ENCODE data around the gene TINAGL1.
A peak's percentile ranks its signal among the peaks of the same experiment; 100 is the strongest.

The TINAGL1 gene

GRCh38 chr1:31576201-31576669, at the start of gene TINAGL1:
Gene TINAGL1, plus strand, starts transcription at chr1:31576515. Its CDS starts 634 bp downstream, at chr1:31577149.
- Histone ChIP-seq H3K4me3 (peak within 1 kb of the TSS; percentile 66), H3K9me3 (no peaks in the 10 kb centered on the region), H3K4me1 (peaks cover 83% of the 10 kb centered on the region), H3K9ac (peak within 1 kb of the TSS; percentile 73), H3K4me2 (peak within 1 kb of the TSS; percentile 99), H3K27me3 (no peaks in the 10 kb centered on the region), H3K36me3 (no peaks in the 10 kb centered on the region), H3K27ac (peak within 1 kb of the TSS; percentile 75), H4K20me1 (no peaks in the 10 kb centered on the region)
- no peak for TF ChIP-seq Cebpa-rat (IDR thresholded peaks at IDR 0.05)

DNA sequence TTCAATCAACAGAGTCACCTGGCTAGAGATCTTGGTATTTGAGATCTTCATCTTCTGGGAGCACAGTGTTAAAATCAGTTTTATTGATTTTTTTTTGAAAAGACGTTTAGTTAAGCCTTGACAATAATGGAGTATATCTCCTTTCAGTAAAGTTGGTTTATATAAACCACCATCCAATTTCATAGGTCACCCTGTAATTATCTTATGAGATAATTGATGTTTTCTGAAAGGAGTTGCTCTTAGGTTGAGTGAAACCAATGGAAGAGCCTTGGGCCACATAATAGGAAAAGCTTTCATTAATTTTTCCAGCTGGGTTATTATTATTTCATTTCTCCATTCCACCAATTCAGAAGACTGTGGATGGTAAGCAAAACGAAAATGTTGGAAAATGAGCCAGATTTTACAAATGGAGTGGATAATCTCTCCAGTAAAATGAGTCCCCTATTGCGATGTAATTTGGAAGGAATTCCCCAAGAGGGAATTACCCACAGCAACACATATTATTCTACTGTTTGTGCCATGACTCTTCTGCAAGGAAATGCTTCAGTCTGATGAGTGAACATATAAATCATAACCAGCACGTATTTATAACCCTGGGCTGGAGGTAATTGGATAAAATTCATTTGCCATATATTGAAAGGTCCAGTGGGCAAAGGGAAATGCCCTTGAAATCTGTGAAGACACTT, 46.2 kb upstream of the TINAGL1 start:
- no peak overlapping the region for H3K27ac ChIP-seq
- no peak overlapping the region for H3K4me3 ChIP-seq
- no peaks in the 10 kb centered on the region for H3K9me3 ChIP-seq
- no peak overlapping the region for H3K9ac ChIP-seq
- H3K4me1 ChIP-seq = peaks cover 8% of the 10 kb centered on the region
- H3K36me3 ChIP-seq = no peaks in the 10 kb centered on the region
- peaks cover 2% of the 10 kb centered on the region; the same call in 1 of the 2 replicates for H4K20me1 ChIP-seq
- no peak for TF ChIP-seq Cebpa-rat (IDR thresholded peaks at IDR 0.05)
- H3K4me2 ChIP-seq = no peak overlapping the region
- no peaks in the 10 kb centered on the region; the same call in 1 of the 2 replicates for H3K27me3 ChIP-seq

DNA sequence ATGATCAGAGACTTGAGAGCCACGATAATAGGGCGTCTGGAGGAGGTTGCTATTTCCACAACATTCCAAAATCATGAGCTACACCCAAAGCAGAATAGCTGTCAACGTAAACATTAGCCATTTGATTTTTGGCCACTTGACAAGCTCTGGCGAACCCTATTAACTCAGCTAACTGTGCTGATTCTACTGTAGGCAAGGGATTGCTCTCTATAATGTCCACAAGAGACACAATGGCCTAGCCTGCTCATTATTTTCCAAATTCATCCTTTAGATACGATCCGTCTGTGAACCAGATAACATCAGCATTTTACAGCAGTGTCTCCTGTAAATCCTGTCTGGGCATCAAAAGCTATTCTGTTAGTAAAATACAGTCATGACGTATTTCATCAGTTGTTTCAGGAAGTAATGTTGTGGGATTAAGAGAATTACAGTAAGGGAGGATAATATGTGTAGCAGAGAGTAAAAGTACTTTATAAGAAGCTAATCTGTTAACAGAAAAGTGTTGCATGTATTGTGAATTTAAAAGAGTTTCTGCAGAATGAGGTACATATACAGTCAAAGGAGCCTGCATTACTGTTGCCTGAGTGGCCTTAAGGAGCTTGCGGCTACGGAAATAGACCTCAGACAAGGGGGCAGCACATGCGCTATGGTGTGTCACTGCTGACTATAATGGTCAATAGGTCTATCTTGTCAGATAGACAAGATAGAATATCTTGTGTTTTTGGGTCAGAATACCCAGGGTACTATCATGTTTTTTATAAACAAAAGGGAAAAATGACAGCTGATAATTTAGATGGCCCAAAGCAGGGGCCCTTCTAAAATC, 44.9 kb upstream of the TINAGL1 start:
- Histone ChIP-seq H3K36me3 (no peaks in the 10 kb centered on the region), H3K4me3 (no peak overlapping the region), H3K4me1 (peaks cover 20% of the 10 kb centered on the region), H3K9ac (no peak overlapping the region), H3K9me3 (no peaks in the 10 kb centered on the region), H4K20me1 (peaks cover 8% of the 10 kb centered on the region; the same call in 1 of the 2 replicates), H3K27me3 (peaks cover 4% of the 10 kb centered on the region; the same call in 1 of the 2 replicates), H3K27ac (no peak overlapping the region), H3K4me2 (no peak overlapping the region)
- no peak for TF ChIP-seq Cebpa-rat (IDR thresholded peaks at IDR 0.05)

GRCh38 chr1:31532173-31532572, 44.1 kb upstream of the TINAGL1 start:
- no peak for TF ChIP-seq Cebpa-rat (IDR thresholded peaks at IDR 0.05)
- peaks cover 23% of the 10 kb centered on the region for H3K4me1 ChIP-seq
- no peak overlapping the region for H3K4me3 ChIP-seq
- no peak overlapping the region for H3K9ac ChIP-seq
- H3K27ac ChIP-seq = no peak overlapping the region
- peaks cover 4% of the 10 kb centered on the region; the same call in 1 of the 2 replicates for H3K27me3 ChIP-seq
- peaks cover 8% of the 10 kb centered on the region; the same call in 1 of the 2 replicates for H4K20me1 ChIP-seq
- no peaks in the 10 kb centered on the region for H3K36me3 ChIP-seq
- no peaks in the 10 kb centered on the region for H3K9me3 ChIP-seq
- no peak overlapping the region for H3K4me2 ChIP-seq

GRCh38 chr1:31535561-31535960, 40.8 kb upstream of the TINAGL1 start:
- no peak for TF ChIP-seq Cebpa-rat (IDR thresholded peaks at IDR 0.05)
- H3K9me3 ChIP-seq = no peaks in the 10 kb centered on the region
- H3K27me3 ChIP-seq = peaks cover 4% of the 10 kb centered on the region; the same call in 1 of the 2 replicates
- no peak overlapping the region for H3K27ac ChIP-seq
- H3K4me2 ChIP-seq = peak overlapping the region; percentile 75
- H3K4me3 ChIP-seq = no peak overlapping the region
- H3K9ac ChIP-seq = no peak overlapping the region
- H3K36me3 ChIP-seq = no peaks in the 10 kb centered on the region
- H3K4me1 ChIP-seq = peaks cover 23% of the 10 kb centered on the region
- peaks cover 8% of the 10 kb centered on the region; the same call in 1 of the 2 replicates for H4K20me1 ChIP-seq

DNA sequence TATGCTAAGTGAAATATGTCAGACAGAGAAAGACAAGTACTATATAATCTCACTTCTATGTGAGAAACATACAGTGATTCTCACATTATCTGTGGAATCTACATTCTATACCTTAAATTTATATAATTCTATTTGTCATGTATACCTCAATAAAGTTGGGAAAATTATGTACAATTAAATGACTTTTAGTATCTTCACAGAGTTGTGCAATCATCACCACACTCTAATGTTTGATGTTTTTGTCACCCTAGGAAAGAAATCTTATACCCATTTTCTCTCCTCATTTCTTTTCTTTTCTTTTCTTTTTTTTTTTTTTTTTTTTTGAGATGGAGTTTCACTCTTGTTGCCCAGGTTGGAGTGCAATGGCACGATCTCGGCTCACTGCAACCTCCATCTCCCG, 37.0 kb upstream of the TINAGL1 start:
- peaks cover 8% of the 10 kb centered on the region; the same call in 1 of the 2 replicates for H4K20me1 ChIP-seq
- H3K4me3 ChIP-seq = no peak overlapping the region
- H3K27me3 ChIP-seq = peaks cover 4% of the 10 kb centered on the region; the same call in 1 of the 2 replicates
- H3K4me2 ChIP-seq = no peak overlapping the region
- H3K36me3 ChIP-seq = peaks cover 12% of the 10 kb centered on the region; the same call in 1 of the 2 replicates
- H3K9me3 ChIP-seq = peaks cover 35% of the 10 kb centered on the region
- no peak for TF ChIP-seq Cebpa-rat (IDR thresholded peaks at IDR 0.05)
- peaks cover 23% of the 10 kb centered on the region for H3K4me1 ChIP-seq
- H3K27ac ChIP-seq = no peak overlapping the region
- no peak overlapping the region for H3K9ac ChIP-seq

DNA sequence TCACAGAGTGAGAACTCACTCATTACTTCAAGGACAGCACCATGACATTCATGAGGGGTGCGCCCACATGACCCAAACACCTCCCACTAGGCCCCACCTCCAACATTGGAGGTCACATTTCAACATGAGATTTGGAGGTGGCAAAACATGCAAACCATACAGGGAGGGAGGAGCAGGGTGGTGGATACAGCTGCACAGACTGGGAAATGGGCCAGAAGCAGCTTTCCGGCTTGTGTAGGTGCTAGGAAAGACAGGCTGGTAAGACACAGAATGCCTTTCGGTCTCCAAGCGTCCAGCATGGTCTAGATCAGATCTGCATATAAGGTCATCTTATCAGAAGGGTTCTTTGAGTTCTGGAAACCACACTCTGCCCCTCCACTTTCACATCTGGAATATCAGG, 35.1 kb upstream of the TINAGL1 start:
- no peak overlapping the region for H3K27ac ChIP-seq
- no peak overlapping the region for H3K9ac ChIP-seq
- H3K27me3 ChIP-seq = no peaks in the 10 kb centered on the region
- no peak overlapping the region for H3K4me2 ChIP-seq
- H3K9me3 ChIP-seq = peaks cover 35% of the 10 kb centered on the region
- TF ChIP-seq Cebpa-rat (IDR thresholded peaks at IDR 0.05) = no peak
- H3K4me1 ChIP-seq = peaks cover 5% of the 10 kb centered on the region
- no peaks in the 10 kb centered on the region for H4K20me1 ChIP-seq
- H3K4me3 ChIP-seq = no peak overlapping the region
- peaks cover 12% of the 10 kb centered on the region; the same call in 1 of the 2 replicates for H3K36me3 ChIP-seq

GRCh38 chr1:31545927-31546540, 30.3 kb upstream of the TINAGL1 start:
- H3K27ac ChIP-seq = no peak overlapping the region
- TF ChIP-seq Cebpa-rat (IDR thresholded peaks at IDR 0.05) = no peak
- no peaks in the 10 kb centered on the region for H3K27me3 ChIP-seq
- H4K20me1 ChIP-seq = no peaks in the 10 kb centered on the region
- peaks cover 9% of the 10 kb centered on the region; the same call in 1 of the 2 replicates for H3K36me3 ChIP-seq
- no peak overlapping the region for H3K9ac ChIP-seq
- H3K4me2 ChIP-seq = no peak overlapping the region
- peaks cover 33% of the 10 kb centered on the region for H3K9me3 ChIP-seq
- peaks cover 24% of the 10 kb centered on the region for H3K4me1 ChIP-seq
- H3K4me3 ChIP-seq = no peak overlapping the region

- Histone ChIP-seq H3K27ac (peak overlapping the region; percentile 18; the same call in 1 of the 2 replicates), H3K27me3 (no peaks in the 10 kb centered on the region), H4K20me1 (no peaks in the 10 kb centered on the region), H3K4me2 (peak overlapping the region; percentile 62; the same call in 1 of the 2 replicates), H3K4me1 (peaks cover 24% of the 10 kb centered on the region), H3K4me3 (no peak overlapping the region), H3K9me3 (peaks cover 8% of the 10 kb centered on the region), H3K36me3 (no peaks in the 10 kb centered on the region), H3K9ac (no peak overlapping the region)
- TF ChIP-seq Cebpa-rat (IDR thresholded peaks at IDR 0.05) = no peak
Observed at GRCh38 chr1:31548534-31548906, 27.8 kb upstream of the TINAGL1 start.

Data from BLaER1 (cell line).